Stomach (tissue), 9 donors: Measurements from ENCODE around the gene NEU2. TPM values are rescaled to one million over a fixed set of nuclear protein-coding genes. Genes with fewer than 3 reads are reported as not detected.
"Not testable (repeated sequence)": the region's sequence is repeated elsewhere in the genome, so short reads cannot be mapped to it uniquely, and the experiment has no call there.

ENCODE experiments used
- DNase-seq, 2 donors: peaks; one replicate each; pipeline versions ENCODE4 v3.0.0 to v3.0.0-alpha.2; 2013 to 2019
- H3K27ac ChIP-seq, 5 donors: fragments of 200-600 bp in 4 of 5; sonication (generic) in 4 of 5; one replicate each; pipeline ENCODE4 v1.5.1; 2013 to 2019; ENCODE audit warnings: mild to moderate bottlenecking in 1 of 5, moderate library complexity in 1 of 5
- H3K27me3 ChIP-seq, 3 donors: fragments of 200-600 bp; sonication (generic); one replicate each; pipeline ENCODE4 v1.5.1; 2017 to 2019; ENCODE audit warnings: mixed run types in 1 of 3
- H3K36me3 ChIP-seq, 4 donors: fragments of 200-600 bp; sonication (generic); 1 replicate in 3 of 4; 2 replicates in 1 of 4; pipeline ENCODE4 v1.5.1; 2016 to 2019
- H3K4me1 ChIP-seq, 4 donors: fragments of 200-600 bp; sonication (generic); one replicate each; pipeline ENCODE4 v1.5.1; 2016 to 2019
- H3K4me3 ChIP-seq, 4 donors: fragments of 200-600 bp; sonication (generic) in 3 of 4; one replicate each; pipeline ENCODE4 v1.5.1; 2016 to 2019; ENCODE audit warnings: mild to moderate bottlenecking in 1 of 4
- H3K9me3 ChIP-seq, 4 donors: fragments of 200-600 bp; sonication (generic); one replicate each; pipeline ENCODE4 v1.5.1; 2016 to 2019
- EP300 ChIP-seq: sonication (generic); formaldehyde crosslinking; IDR thresholded peaks from one replicate; pipeline ENCODE4 v1.6.1; 2017; ENCODE audit warnings: antibody characterized with exemption
- POLR2A ChIP-seq, 4 donors: fragments of 450-650 bp; IDR thresholded peaks; one replicate each; pipeline ENCODE4 v1.6.1; 2016; ENCODE audit warnings: antibody characterized with exemption in 4 of 4, control low read depth in 2 of 4, mild to moderate bottlenecking in 1 of 4, moderate library complexity in 1 of 4
- POLR2AphosphoS5 ChIP-seq, 3 donors: sonication (generic); formaldehyde crosslinking; IDR thresholded peaks; one replicate each; pipeline ENCODE4 v1.6.1; 2016; ENCODE audit warnings: antibody characterized with exemption in 3 of 3
- WGBS, 5 donors: extraction: QIAGEN DNeasy Blood & Tissue Kit in 3 of 5; methylation state at CpG; one replicate each; pipeline versions ENCODE4 v1.1.5 to v1.1.7; 2013 to 2018; 5-methylcytosine and 5-hydroxymethylcytosine counted together
- intact Hi-C: fragments of 100-400 bp; cut with DNase I; formaldehyde crosslinking; loops from one replicate; pipeline ENCODE4 v1.15.1; 2023; ENCODE audit warnings: low total_unique reads
- polyA plus RNA-seq, 3 donors: library from polyadenylated mRNA; stranded (reverse); fragments of 200-250 nt; gene quantifications; one replicate each; pipeline ENCODE4 v1.2.3, GENCODE V29; 2013
- total RNA-seq, 5 donors: library from RNA; depleted of rRNA; stranded (reverse); fragments of >200 nt; gene quantifications; one replicate each; pipeline versions ENCODE4 v1.1.0 to v1.2.3, GENCODE V29; 2014 to 2016
- TF ChIP-seq, protein P1 (sequence below), 7 experiments: fragments of 450-650 bp in 4 of 7; fragments of 200-600 bp in 3 of 7; sonication (generic) in 3 of 7; IDR thresholded peaks; one replicate each; pipeline ENCODE4 v1.5.1; 2016 to 2019; ENCODE audit warnings: antibody characterized with exemption in 7 of 7, control low read depth in 2 of 7, mild to moderate bottlenecking in 1 of 7
- donor health status: healthy with polysubstance abuse.
- donor health status: Bipolar disorder and iron deficiency.
- donor health status: healthy.

The NEU2 gene
- total and polyA plus RNA-seq, 8 donors: not detected

DNA sequence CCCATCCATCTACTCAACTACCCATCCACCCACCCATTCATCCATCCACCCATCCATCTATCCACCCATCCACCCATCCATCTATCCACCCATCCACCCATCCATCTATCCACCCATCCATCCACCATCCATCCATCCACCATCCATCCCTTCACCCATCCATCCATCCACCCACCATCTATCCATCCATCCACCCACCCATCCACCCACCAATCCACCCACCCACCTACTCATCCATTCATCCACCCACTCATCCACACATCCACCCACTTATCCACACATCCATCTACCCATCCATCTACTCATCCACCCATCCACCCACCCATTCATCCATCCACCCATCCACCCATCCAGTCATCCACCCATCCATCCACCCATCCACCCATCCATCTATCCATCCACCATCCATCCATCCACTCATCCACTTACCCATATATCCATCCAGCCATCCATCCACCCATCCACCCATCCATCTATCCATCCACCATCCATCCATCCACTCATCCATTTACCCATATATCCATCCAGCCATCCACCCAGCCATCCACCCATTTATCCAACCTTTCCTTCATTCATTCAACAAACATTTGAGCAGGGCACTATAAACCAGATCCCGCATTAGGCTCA, 17.3 kb upstream of the NEU2 start:
- Histone ChIP-seq H3K9me3 (peaks cover 0 to 6% (median 3%) of the 10 kb centered on the region in 4 donors), H3K27me3 (no peaks in the 10 kb centered on the region), H3K4me1 (peaks cover 0 to 22% (median 10%) of the 10 kb centered on the region in 4 donors), H3K4me3 (no peak overlapping the region), H3K27ac (no peak overlapping the region), H3K36me3 (no peaks in the 10 kb centered on the region)
- intact Hi-C loops: no loop called here
- 97 to 100% (median 98%) methylated on average over 1 of the region's 1 CpG for WGBS, 5 donors
- DNase-seq: no peak
- TF ChIP-seq POLR2AphosphoS5 (IDR thresholded peaks at IDR 0.05) (no peak), EP300 (no peak), POLR2A (IDR thresholded peaks at IDR 0.05) (no peak)
- TF ChIP-seq, protein P1, sequence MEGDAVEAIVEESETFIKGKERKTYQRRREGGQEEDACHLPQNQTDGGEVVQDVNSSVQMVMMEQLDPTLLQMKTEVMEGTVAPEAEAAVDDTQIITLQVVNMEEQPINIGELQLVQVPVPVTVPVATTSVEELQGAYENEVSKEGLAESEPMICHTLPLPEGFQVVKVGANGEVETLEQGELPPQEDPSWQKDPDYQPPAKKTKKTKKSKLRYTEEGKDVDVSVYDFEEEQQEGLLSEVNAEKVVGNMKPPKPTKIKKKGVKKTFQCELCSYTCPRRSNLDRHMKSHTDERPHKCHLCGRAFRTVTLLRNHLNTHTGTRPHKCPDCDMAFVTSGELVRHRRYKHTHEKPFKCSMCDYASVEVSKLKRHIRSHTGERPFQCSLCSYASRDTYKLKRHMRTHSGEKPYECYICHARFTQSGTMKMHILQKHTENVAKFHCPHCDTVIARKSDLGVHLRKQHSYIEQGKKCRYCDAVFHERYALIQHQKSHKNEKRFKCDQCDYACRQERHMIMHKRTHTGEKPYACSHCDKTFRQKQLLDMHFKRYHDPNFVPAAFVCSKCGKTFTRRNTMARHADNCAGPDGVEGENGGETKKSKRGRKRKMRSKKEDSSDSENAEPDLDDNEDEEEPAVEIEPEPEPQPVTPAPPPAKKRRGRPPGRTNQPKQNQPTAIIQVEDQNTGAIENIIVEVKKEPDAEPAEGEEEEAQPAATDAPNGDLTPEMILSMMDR (IDR thresholded peaks at IDR 0.05): no peak

DNA sequence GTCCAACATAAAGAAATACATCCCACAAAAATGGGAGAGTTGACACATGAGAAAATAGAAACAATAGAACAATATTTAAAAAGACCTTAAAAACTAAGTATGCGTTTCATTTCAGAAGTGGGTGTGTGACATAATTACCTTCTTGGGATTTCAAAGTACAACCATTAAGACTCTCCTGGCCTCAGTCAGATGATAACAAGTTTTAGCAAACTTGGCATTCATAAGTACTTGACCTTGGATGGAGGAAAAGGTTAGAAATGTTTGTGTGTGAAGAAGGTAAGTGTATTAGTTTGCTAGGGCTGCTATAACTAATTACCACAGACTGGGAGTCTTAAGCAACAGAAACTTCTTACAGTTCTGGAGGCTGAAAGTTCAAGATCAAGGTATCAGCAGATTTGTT, 14.5 kb upstream of the NEU2 start:
- intact Hi-C loops: no loop called here
- Histone ChIP-seq H3K27me3 (no peaks in the 10 kb centered on the region), H3K4me3 (no peak overlapping the region), H3K36me3 (no peaks in the 10 kb centered on the region), H3K4me1 (peaks cover 0 to 7% (median 2%) of the 10 kb centered on the region in 4 donors), H3K9me3 (peaks cover 0 to 6% (median 3%) of the 10 kb centered on the region in 4 donors), H3K27ac (no peak overlapping the region)
- no peak for DNase-seq
- 51 to 82% (median 65%) methylated on average over 1 of the region's 1 CpG for WGBS, 5 donors
- TF ChIP-seq POLR2A (IDR thresholded peaks at IDR 0.05) (no peak), POLR2AphosphoS5 (IDR thresholded peaks at IDR 0.05) (peak in 1 of 3 donors; percentile 10)

DNA sequence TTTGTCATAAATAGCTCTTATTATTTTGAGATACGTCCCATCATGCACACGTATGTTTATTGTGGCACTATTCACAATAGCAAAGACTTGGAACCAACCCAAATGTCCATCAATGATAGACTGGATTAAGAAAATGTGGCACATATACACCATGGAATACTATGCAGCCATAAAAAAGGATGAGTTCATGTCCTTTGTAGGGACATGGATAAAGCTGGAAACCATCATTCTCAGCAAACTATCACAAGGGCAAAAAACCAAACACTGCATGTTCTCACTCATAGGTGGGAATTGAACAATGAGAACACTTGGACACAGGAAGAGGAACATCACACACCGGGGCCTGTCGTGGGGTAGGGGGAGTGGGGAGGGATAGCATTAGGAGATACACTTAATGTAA, 12.9 kb upstream of the NEU2 start:
- H3K27me3 ChIP-seq, DNase-seq, H3K36me3 ChIP-seq, H3K27ac ChIP-seq, H3K9me3 ChIP-seq, H3K4me1 ChIP-seq, intact Hi-C loops, H3K4me3 ChIP-seq: not testable (repeated sequence)
- WGBS, 5 donors: 91 to 97% (median 96%) methylated on average over 4 of the region's 4 CpGs

DNA sequence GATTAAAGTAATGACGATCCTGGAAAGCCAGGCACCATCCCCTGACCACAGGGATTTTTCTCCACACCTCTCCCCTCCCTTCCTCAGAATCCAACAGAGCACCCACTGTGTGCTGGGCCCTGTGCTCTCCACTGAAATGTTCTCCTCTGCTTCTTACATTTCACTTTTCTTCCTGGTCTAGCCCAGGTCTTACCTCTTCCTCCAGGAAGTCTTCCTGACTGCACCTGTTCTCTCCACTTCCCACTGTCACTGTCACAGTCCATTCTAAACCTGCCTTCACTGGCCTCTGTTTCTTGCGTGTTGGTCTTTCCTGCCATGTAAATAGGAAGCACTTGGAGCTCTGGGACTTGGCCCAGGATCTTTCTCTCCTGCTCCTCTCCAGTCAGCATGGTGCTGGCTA, 12.0 kb upstream of the NEU2 start:
- TF ChIP-seq, protein P1 (IDR thresholded peaks at IDR 0.05): no peak
- TF ChIP-seq POLR2AphosphoS5 (IDR thresholded peaks at IDR 0.05) (peak in 1 of 3 donors; percentile 43), EP300 (no peak)
- WGBS, 5 donors: 22 to 59% (median 45%) methylated on average over 2 of the region's 2 CpGs
- H3K27me3 ChIP-seq: no peaks in the 10 kb centered on the region
- H3K4me3 ChIP-seq: no peak overlapping the region
- peaks cover 0 to 6% (median 3%) of the 10 kb centered on the region in 4 donors for H3K9me3 ChIP-seq
- intact Hi-C loops: no loop called here
- H3K36me3 ChIP-seq: no peaks in the 10 kb centered on the region
- H3K4me1 ChIP-seq: peaks cover 0 to 7% (median 0%) of the 10 kb centered on the region in 4 donors
- DNase-seq: peak in 1 of 2 donors; percentile 41
- H3K27ac ChIP-seq: peak overlapping the region; percentile 41 to 71 (median 46)

DNA sequence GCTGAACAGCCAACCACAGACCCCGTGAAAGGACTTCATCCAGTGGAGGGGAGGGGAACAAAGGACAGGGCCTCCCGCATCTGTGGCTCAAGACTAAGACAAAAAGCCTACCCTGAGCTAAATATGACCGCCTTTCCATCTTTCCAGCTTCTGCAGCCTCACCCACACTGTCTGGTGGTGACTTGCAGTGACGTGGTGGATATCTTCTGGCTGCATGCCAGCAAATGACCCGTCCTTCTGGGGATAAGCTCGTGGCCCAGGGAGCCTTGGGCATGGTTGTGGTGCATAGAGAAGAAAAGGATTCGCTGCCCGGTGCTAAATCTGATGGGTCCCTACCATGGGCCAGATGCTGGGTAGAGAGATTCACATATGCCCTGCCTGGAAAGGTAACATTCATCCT, 10.7 kb upstream of the NEU2 start:
- Histone ChIP-seq H3K27me3 (no peaks in the 10 kb centered on the region), H3K9me3 (peaks cover 0 to 6% (median 3%) of the 10 kb centered on the region in 4 donors), H3K4me3 (no peak overlapping the region), H3K4me1 (peaks cover 0 to 7% (median 0%) of the 10 kb centered on the region in 4 donors), H3K27ac (no peak overlapping the region), H3K36me3 (no peaks in the 10 kb centered on the region)
- intact Hi-C loops: no loop called here
- DNase-seq: peak; percentile 37 to 45
- WGBS, 5 donors: 64 to 77% (median 66%) methylated on average over 8 of the region's 8 CpGs
- TF ChIP-seq, protein P1 (IDR thresholded peaks at IDR 0.05): no peak
- TF ChIP-seq POLR2A (IDR thresholded peaks at IDR 0.05) (no peak), EP300 (no peak), POLR2AphosphoS5 (IDR thresholded peaks at IDR 0.05) (no peak)
